Measurements from ENCODE around the gene CHN2. TPM values are rescaled to one million over a fixed set of nuclear protein-coding genes. Genes with fewer than 3 reads are reported as not detected.

Gene CHN2
- total RNA-seq, 6 donors from 2014 or later, result 6.2 to 13.7 (median 11.2) TPM

DNA sequence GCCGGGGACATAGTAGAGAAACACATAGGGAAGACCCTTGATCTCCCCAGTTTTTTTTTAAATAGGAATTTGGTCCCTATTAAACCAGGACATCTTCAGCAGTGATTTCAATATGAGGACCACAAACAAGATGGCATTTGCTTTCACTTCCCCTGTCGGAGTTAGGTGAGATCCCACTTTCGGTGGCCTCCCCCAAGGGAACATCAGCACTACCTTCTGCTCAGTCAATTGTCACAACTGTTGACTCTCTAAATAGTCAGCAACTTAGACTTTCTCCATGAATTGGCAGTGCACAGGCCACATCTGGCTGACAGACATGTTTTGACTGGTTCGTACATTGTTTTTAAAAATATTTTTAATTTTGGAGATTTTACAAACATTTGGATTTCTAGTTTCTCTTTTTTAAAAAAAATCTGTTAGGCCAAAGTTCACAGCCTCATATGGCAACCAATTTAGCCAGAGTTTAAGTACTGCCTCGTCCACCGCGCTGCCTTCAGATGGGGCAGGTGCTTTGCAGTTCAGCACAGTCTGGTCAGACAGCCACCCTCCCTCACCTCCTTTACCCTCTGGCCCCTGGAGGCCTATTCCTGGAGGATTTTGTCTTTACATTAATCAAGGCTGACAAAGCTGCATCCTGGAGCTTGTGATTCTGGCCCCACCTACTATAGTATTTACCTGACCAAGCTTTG is 229.9 kb downstream of the CHN2 start:
- no peaks in the 10 kb centered on the region for H3K9me3 ChIP-seq
- TF ChIP-seq EP300 (IDR thresholded peaks at IDR 0.05), result no peak
- TF ChIP-seq, protein P1, sequence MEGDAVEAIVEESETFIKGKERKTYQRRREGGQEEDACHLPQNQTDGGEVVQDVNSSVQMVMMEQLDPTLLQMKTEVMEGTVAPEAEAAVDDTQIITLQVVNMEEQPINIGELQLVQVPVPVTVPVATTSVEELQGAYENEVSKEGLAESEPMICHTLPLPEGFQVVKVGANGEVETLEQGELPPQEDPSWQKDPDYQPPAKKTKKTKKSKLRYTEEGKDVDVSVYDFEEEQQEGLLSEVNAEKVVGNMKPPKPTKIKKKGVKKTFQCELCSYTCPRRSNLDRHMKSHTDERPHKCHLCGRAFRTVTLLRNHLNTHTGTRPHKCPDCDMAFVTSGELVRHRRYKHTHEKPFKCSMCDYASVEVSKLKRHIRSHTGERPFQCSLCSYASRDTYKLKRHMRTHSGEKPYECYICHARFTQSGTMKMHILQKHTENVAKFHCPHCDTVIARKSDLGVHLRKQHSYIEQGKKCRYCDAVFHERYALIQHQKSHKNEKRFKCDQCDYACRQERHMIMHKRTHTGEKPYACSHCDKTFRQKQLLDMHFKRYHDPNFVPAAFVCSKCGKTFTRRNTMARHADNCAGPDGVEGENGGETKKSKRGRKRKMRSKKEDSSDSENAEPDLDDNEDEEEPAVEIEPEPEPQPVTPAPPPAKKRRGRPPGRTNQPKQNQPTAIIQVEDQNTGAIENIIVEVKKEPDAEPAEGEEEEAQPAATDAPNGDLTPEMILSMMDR (IDR thresholded peaks at IDR 0.05), result no peak
- no peak for TF ChIP-seq POLR2AphosphoS5 (IDR thresholded peaks at IDR 0.05)
- no peak for TF ChIP-seq POLR2A (IDR thresholded peaks at IDR 0.05)
- DNase-seq (no peak), ATAC-seq (ENCODE audit: low FRiP score in 2 of 2) (no peak)
- no peaks in the 10 kb centered on the region for H3K27me3 ChIP-seq
- H3K4me1 ChIP-seq, result no peaks in the 10 kb centered on the region
- H3K4me3 ChIP-seq, result no peak overlapping the region
- H3K27ac ChIP-seq, result no peak overlapping the region
- no peaks in the 10 kb centered on the region for H3K36me3 ChIP-seq
- 93 to 94% methylated on average over 7 of the region's 7 CpGs for WGBS, 2 donors

DNA sequence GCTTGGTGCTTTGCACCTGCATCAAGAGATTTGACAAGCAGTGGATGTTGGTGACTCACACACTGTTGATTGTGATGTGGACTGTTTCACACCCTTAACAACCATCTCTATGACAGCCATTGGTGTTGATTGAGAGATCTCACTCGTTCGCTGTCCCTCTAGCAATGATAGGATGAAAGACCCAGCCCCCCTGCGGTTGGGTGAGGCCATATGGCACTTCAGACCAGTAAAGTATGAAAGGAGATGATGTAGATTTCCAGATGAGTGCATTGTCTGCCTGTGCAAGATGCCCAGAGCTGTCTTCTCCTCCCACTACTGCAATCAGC is 230.4 kb downstream of the CHN2 start:
- Histone ChIP-seq H3K36me3 (no peaks in the 10 kb centered on the region), H3K4me1 (no peaks in the 10 kb centered on the region), H3K27me3 (no peaks in the 10 kb centered on the region), H3K9me3 (no peaks in the 10 kb centered on the region), H3K27ac (no peak overlapping the region), H3K4me3 (no peak overlapping the region)
- TF ChIP-seq POLR2AphosphoS5 (IDR thresholded peaks at IDR 0.05) (no peak), POLR2A (IDR thresholded peaks at IDR 0.05) (no peak), EP300 (IDR thresholded peaks at IDR 0.05) (no peak)
- TF ChIP-seq, protein P1 (IDR thresholded peaks at IDR 0.05), result no peak
- no peak for ATAC-seq (ENCODE audit: low FRiP score in 2 of 2)
- 87 to 100% methylated on average over 3 of the region's 3 CpGs for WGBS, 2 donors
- DNase-seq, result no peak

DNA sequence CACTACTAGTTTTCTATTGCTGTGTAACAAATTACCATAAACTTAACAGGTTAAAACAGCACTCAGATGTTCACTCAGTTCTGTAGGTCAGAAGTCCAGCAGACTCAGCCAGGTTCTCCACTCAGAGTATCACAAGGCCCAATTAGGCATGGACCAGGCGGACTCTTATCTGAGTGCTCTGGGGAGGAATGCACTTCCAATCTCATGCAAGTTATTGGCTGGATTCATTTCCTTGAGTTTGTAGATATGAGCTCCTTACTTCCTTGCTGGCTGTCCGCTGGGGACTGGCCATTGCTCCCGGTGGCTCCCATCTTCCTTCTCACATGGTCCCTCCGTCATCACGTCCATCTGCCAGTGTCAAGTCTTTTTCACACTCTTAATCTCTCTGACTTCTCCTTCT is 232.0 kb downstream of the CHN2 start:
- Histone ChIP-seq H3K9me3 (no peaks in the 10 kb centered on the region), H3K36me3 (no peaks in the 10 kb centered on the region), H3K4me3 (no peak overlapping the region), H3K27me3 (no peaks in the 10 kb centered on the region), H3K4me1 (no peaks in the 10 kb centered on the region), H3K27ac (no peak overlapping the region)
- DNase-seq (no peak), ATAC-seq (ENCODE audit: low FRiP score in 2 of 2) (no peak)
- TF ChIP-seq EP300 (IDR thresholded peaks at IDR 0.05), result no peak
- no peak for TF ChIP-seq POLR2AphosphoS5 (IDR thresholded peaks at IDR 0.05)
- TF ChIP-seq, protein P1 (IDR thresholded peaks at IDR 0.05), result no peak
- no peak for TF ChIP-seq POLR2A (IDR thresholded peaks at IDR 0.05)
- 91 to 94% methylated on average over 5 of the region's 5 CpGs for WGBS, 2 donors

DNA sequence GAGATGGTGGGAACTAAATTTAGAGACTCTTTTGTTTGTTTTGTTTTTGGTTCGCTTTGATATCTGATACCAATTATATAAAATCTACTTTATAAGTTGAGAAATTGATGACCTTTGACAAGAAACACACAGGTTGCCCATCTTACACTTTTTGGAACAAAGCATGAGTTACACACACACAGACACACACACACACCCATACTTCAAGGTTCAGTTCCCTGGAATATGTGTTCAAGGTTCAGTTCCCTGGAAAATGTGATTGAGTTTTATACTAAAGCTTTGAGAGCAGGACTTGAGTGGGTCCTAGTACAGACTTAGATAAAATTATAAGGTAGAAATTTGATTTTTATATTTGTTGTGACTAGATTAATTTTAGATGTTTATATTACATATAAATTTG is 234.8 kb downstream of the CHN2 start:
- Histone ChIP-seq H3K4me3 (no peak overlapping the region), H3K4me1 (no peaks in the 10 kb centered on the region), H3K36me3 (no peaks in the 10 kb centered on the region), H3K27me3 (no peaks in the 10 kb centered on the region), H3K9me3 (no peaks in the 10 kb centered on the region), H3K27ac (no peak overlapping the region)
- WGBS, 2 donors, result 89 to 90% methylated on average over 1 of the region's 1 CpG
- ATAC-seq (ENCODE audit: low FRiP score in 2 of 2) (no peak), DNase-seq (no peak)
- no peak for TF ChIP-seq POLR2AphosphoS5 (IDR thresholded peaks at IDR 0.05)
- no peak for TF ChIP-seq POLR2A (IDR thresholded peaks at IDR 0.05)
- no peak for TF ChIP-seq EP300 (IDR thresholded peaks at IDR 0.05)
- TF ChIP-seq, protein P1 (IDR thresholded peaks at IDR 0.05), result no peak

DNA sequence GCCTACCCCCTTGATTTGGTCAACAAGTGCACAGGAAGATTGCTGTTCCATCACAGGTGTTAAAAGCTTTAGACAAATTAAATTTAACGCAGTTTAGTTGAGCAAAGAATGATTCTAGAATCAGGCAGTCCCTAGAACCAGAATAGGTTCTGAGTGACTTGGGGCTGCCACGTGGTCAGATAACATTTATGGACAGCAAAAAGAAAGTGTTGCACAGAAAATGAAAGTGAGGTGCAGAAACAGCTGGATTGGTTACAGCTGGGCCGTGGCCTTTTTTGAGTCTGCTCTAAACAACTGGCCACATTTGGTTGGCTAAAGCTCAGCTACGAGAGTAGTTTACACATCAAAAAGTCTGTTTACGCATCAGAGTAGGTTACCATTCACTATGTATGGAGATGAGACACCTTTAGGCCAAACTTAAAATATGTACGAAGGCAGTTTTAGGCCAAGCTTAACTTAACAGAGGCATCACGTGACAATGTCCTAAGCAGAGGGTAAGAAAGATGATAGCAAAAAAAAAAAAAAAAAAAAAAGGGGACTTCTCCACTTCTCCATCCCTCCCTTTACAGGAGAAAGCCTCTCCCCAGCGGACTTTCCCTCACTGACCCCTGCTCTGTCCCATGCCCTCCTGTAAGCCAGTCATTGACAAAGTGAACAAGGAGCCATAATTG is 235.8 kb downstream of the CHN2 start:
- ATAC-seq (ENCODE audit: low FRiP score in 2 of 2), result no peak
- Histone ChIP-seq H3K4me3 (no peak overlapping the region), H3K9me3 (no peaks in the 10 kb centered on the region), H3K4me1 (no peaks in the 10 kb centered on the region), H3K36me3 (no peaks in the 10 kb centered on the region), H3K27me3 (no peaks in the 10 kb centered on the region), H3K27ac (no peak overlapping the region)
- DNase-seq, result no peak
- no peak for TF ChIP-seq POLR2AphosphoS5 (IDR thresholded peaks at IDR 0.05)
- TF ChIP-seq, protein P1 (IDR thresholded peaks at IDR 0.05), result no peak
- TF ChIP-seq POLR2A (IDR thresholded peaks at IDR 0.05), result no peak
- no peak for TF ChIP-seq EP300 (IDR thresholded peaks at IDR 0.05)
- WGBS, 2 donors, result 89 to 92% methylated on average over 8 of the region's 8 CpGs

Data from upper lobe of left lung (tissue), 6 donors.